A549 (cell line): ENCODE data around the gene LRRC4B. TPM values are rescaled to one million over a fixed set of nuclear protein-coding genes. Genes with fewer than 3 reads are reported as not detected.
A peak's percentile ranks its signal among the peaks of the same experiment; 100 is the strongest.
"Not testable (repeated sequence)": the region's sequence is repeated elsewhere in the genome, so short reads cannot be mapped to it uniquely, and the experiment has no call there.

Experiments
- ATAC-seq, 2 experiments: fragments of 200-7000 bp in 1 of 2; fragments of >200 bp in 1 of 2; cut with Nextera tagmentation in 1 of 2; cut with Tn5 transposase in 1 of 2; 3 replicates each; pipeline versions ENCODE4 v1.8.0 to v1.9.1; 2018 to 2020; ENCODE audit warnings: mild to moderate bottlenecking in 1 of 2, moderate library complexity in 1 of 2
- CTCF ChIA-PET: fragments of 300-600 bp; sonication (Branson Sonifier 250); formaldehyde crosslinking; extraction: SDS; loops from one replicate; lab custom pipeline; 2021; ENCODE audit warnings: antibody characterized with exemption, inconsistent platforms; lab: Yijun Ruan, JAX
- POLR2A ChIA-PET: fragments of 350-600 bp; formaldehyde crosslinking; extraction: SDS; loops from one replicate; lab custom pipeline; 2021; ENCODE audit warnings: antibody characterized with exemption, inconsistent platforms; lab: Yijun Ruan, JAX
- DNase-seq, 2 experiments: peaks; one replicate each; pipeline versions ENCODE4 v3.0.0 to v3.0.0-alpha.2; 2011 to 2016; ENCODE audit warnings: low read depth in 1 of 2, low spot score in 1 of 2
- FAIRE-seq: peaks from 2 replicates; lab custom pipeline; 2011; peaks lifted over from hg19 to GRCh38; lab: Jason Lieb, UNC
- H3K27ac ChIP-seq, 2 experiments: fragments of >200 bp; sonication (Bioruptor Twin); formaldehyde crosslinking; 3 replicates each; pipeline ENCODE4 v1.5.1; 2016 to 2017
- H3K4me1 ChIP-seq: fragments of >200 bp; sonication (Bioruptor Twin); formaldehyde crosslinking; 3 replicates; pipeline ENCODE4 v1.6.1; 2016
- H3K4me2 ChIP-seq: fragments of >200 bp; sonication (Bioruptor Twin); formaldehyde crosslinking; 3 replicates; pipeline ENCODE4 v1.6.1; 2016
- H3K4me3 ChIP-seq: fragments of >200 bp; sonication (Bioruptor Twin); formaldehyde crosslinking; 3 replicates; pipeline ENCODE4 v1.5.1; 2016
- H3K9me3 ChIP-seq: fragments of >200 bp; sonication (Bioruptor Twin); formaldehyde crosslinking; 3 replicates; pipeline ENCODE4 v1.6.1; 2016
- BHLHE40 ChIP-seq: IDR thresholded peaks from 2 replicates; pipeline ENCODE4 v1.6.1; 2012; ENCODE audit warnings: low read depth, low read length, inconsistent platforms
- CBX2 ChIP-seq: fragments of 200-600 bp; sonication (generic); IDR thresholded peaks from 2 replicates; pipeline ENCODE4 v1.6.1; 2016; ENCODE audit warnings: low read depth, mild to moderate bottlenecking, borderline replicate concordance
- CBX8 ChIP-seq: fragments of 200-600 bp; sonication (generic); IDR thresholded peaks from 2 replicates; pipeline ENCODE4 v1.6.1; 2016
- CEBPB ChIP-seq, 2 experiments: fragments of >200 bp in 1 of 2; sonication (Bioruptor Twin) in 1 of 2; formaldehyde crosslinking in 1 of 2; IDR thresholded peaks; 2 replicates each; pipeline ENCODE4 v1.6.1; 2012 to 2016
- CHD4 ChIP-seq: fragments of 200-600 bp; sonication (generic); IDR thresholded peaks from 2 replicates; pipeline ENCODE4 v1.6.1; 2016; ENCODE audit warnings: antibody characterized with exemption, mild to moderate bottlenecking, borderline replicate concordance
- EHF ChIP-seq: fragments of 250-450 bp; sonication (Bioruptor Pico); IDR thresholded peaks from 2 replicates; pipeline ENCODE4 v1.5.0; 2020; ENCODE audit warnings: mild to moderate bottlenecking
- EP300 ChIP-seq, 2 experiments: fragments of >200 bp; sonication (Bioruptor Twin); formaldehyde crosslinking; IDR thresholded peaks; 2 replicates in 1 of 2; 3 replicates in 1 of 2; pipeline ENCODE4 v1.6.1; 2016 to 2017
- ESRRA ChIP-seq: fragments of 150-350 bp; IDR thresholded peaks from 2 replicates; pipeline ENCODE4 v1.6.1; 2014; ENCODE audit warnings: mild to moderate bottlenecking, low read length, borderline replicate concordance
- FOSL2 ChIP-seq, 2 experiments: fragments of 450-650 bp in 1 of 2; fragments of >200 bp in 1 of 2; sonication (Bioruptor Twin) in 1 of 2; formaldehyde crosslinking; IDR thresholded peaks; 2 replicates each; pipeline versions ENCODE4 v1.5.0 to v1.6.1; 2016 to 2020; ENCODE audit warnings: mild to moderate bottlenecking in 1 of 2, moderate library complexity in 1 of 2
- GATA3 ChIP-seq: IDR thresholded peaks from 2 replicates; pipeline ENCODE4 v1.6.1; 2012; ENCODE audit warnings: borderline replicate concordance
- HES2 ChIP-seq: fragments of >200 bp; sonication (Bioruptor Twin); formaldehyde crosslinking; IDR thresholded peaks from 2 replicates; pipeline ENCODE4 v1.6.1; 2016
- HOXB13 ChIP-seq: fragments of 250-450 bp; sonication (Bioruptor Pico); IDR thresholded peaks from 2 replicates; pipeline ENCODE4 v1.5.0; 2020; ENCODE audit warnings: low read depth, mild to moderate bottlenecking, moderate library complexity
- HOXB5 ChIP-seq: fragments of 250-450 bp; sonication (Bioruptor Pico); IDR thresholded peaks from 2 replicates; pipeline ENCODE4 v1.5.0; 2020; ENCODE audit warnings: mild to moderate bottlenecking, moderate library complexity
- KDM1A ChIP-seq: fragments of 200-600 bp; sonication (generic); IDR thresholded peaks from 2 replicates; pipeline ENCODE4 v1.6.1; 2016; ENCODE audit warnings: low read depth, mild to moderate bottlenecking
- MAFK ChIP-seq: fragments of 450-650 bp; IDR thresholded peaks from 2 replicates; pipeline ENCODE4 v1.6.1; 2014; ENCODE audit not compliant: partially characterized antibody
- MAZ ChIP-seq: fragments of 150-350 bp; IDR thresholded peaks from 2 replicates; pipeline ENCODE4 v1.6.1; 2014; ENCODE audit warnings: antibody characterized with exemption, low read depth, low read length, borderline replicate concordance
- NFE2L2 ChIP-seq: fragments of 150-350 bp; conservative IDR thresholded peaks from 2 replicates; pipeline ENCODE4 v1.6.1; 2014; ENCODE audit warnings: low read length
- NR3C1 ChIP-seq: fragments of >200 bp; sonication (Bioruptor Twin); formaldehyde crosslinking; IDR thresholded peaks from 3 replicates; pipeline ENCODE4 v1.6.1; 2017
- RARB ChIP-seq: fragments of 250-450 bp; sonication (Bioruptor Pico); IDR thresholded peaks from 2 replicates; pipeline ENCODE4 v1.8.0; 2021; ENCODE audit warnings: mild to moderate bottlenecking, moderate library complexity
- RCOR1 ChIP-seq: fragments of 150-350 bp; IDR thresholded peaks from 2 replicates; pipeline ENCODE4 v1.6.1; 2014; ENCODE audit warnings: antibody characterized with exemption, low read length, low read depth
- REST ChIP-seq: fragments of 200-600 bp; sonication (generic); IDR thresholded peaks from 2 replicates; pipeline ENCODE4 v1.6.1; 2016; ENCODE audit warnings: antibody characterized with exemption, mild to moderate bottlenecking, moderate library complexity
- TP53 ChIP-seq: fragments of 250-450 bp; sonication (Bioruptor Pico); IDR thresholded peaks from 2 replicates; pipeline ENCODE4 v1.5.0; 2021; ENCODE audit warnings: mild to moderate bottlenecking, moderate library complexity
- ZC3H11A ChIP-seq: fragments of 450-650 bp; IDR thresholded peaks from 2 replicates; pipeline ENCODE4 v1.6.1; 2014; ENCODE audit warnings: antibody characterized with exemption, mild to moderate bottlenecking
- ZFP36 ChIP-seq: fragments of 450-650 bp; IDR thresholded peaks from 2 replicates; pipeline ENCODE4 v1.6.1; 2014; ENCODE audit warnings: borderline replicate concordance; ENCODE audit not compliant: partially characterized antibody
- WGBS: methylation state at CpG from one replicate; pipeline ENCODE4 v1.1.6; 2017; ENCODE audit errors: missing lambda C conversion rate; 5-methylcytosine and 5-hydroxymethylcytosine counted together
- polyA plus RNA-seq, 4 experiments: library from polyadenylated mRNA; depleted of rRNA in 3 of 4; stranded (reverse); fragments of >200 nt; fragmentation: RNase III in 1 of 4; extraction: RNeasy Plus Mini Kit Qiagen cat#74134 plus additional on column Dnase treatment in 1 of 4; gene quantifications; 2 replicates in 3 of 4; 3 replicates in 1 of 4; pipeline ENCODE4 v1.2.3, GENCODE V29; 2011 to 2017
- TF ChIP-seq, protein P1 (sequence below): IDR thresholded peaks from 2 replicates; pipeline ENCODE4 v1.6.1; 2012

The LRRC4B gene
- polyA plus RNA-seq, 2 of the 4 experiments (the other 2 are of a cell fraction): 0.54 to 0.97 TPM

DNA sequence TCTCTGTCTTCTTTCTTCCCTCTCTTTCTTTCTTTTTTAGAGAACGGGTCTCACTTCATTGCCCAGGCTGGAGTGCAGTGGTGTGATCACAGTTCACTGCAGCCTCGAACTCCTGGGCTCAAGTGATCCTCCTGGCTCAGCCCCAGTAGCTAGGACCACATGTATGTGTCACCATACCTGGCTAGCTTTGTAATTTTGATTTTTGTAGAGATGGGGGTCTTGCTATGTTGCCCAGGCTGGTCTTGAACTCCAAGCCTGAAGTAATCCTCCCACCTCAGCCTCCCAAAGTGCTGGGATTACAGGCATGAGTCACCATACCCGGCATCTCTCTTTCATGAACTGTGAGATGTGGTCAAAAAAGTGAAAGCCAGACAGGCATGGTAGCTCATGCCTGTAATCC is 94.9 kb downstream of the LRRC4B start:
- not testable (repeated sequence) for H3K27ac ChIP-seq; TF ChIP-seq FOSL2 (IDR thresholded peaks at IDR 0.05)
- peak; percentile 49; the same call in 1 of the 2 replicates for TF ChIP-seq FOSL2 (CRISPR knock-in tag; IDR thresholded peaks at IDR 0.05)
- TF ChIP-seq, all 56 proteins: peak for 1; not testable (repeated sequence) for 55
- DNase-seq, FAIRE-seq, ATAC-seq, POLR2A ChIA-PET, H3K9me3 ChIP-seq, H3K4me2 ChIP-seq, H3K4me3 ChIP-seq: not testable (repeated sequence)
- CTCF ChIA-PET: interaction anchor here (1.4 to 4.7 kb wide), 5 partner anchors 8 to 117 kb away, joined by 3 to 28 read pairs (median 10); no protein-coding TSS in a partner anchor
- peaks cover 12% of the 10 kb centered on the region for H3K4me1 ChIP-seq
- 1% methylated on average over 3 of the region's 3 CpGs for WGBS

DNA sequence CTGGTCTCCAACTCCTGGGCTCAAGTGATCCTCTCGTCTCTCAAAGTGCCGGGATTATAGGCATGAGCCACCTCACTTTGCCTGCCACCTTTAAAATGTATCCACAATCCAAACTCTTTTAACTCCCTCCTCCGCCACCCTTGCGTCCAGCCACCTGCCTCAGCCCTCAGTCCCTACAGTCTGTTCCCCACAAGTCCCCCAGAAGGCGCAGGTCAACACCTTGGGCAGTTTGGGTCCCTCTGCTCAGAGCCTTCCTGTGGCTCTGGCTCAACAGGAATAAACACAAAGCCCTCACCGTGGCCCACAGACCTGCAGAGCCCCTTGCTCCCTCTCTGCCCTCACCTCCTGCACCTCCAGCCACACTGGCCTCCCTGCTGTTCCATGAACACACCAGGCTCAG is 99.4 kb downstream of the LRRC4B start:
- H3K27ac ChIP-seq: no peak overlapping the region
- no peaks in the 10 kb centered on the region for H3K9me3 ChIP-seq
- 57% methylated on average over 6 of the region's 6 CpGs for WGBS
- no peak for ATAC-seq
- no peak overlapping the region for H3K4me2 ChIP-seq
- no peak for DNase-seq
- no peak for FAIRE-seq
- TF ChIP-seq KDM1A (no peak), MAFK (no peak), TP53 (CRISPR knock-in tag) (no peak), NFE2L2 (no peak), ZC3H11A (no peak), ESRRA (no peak), ZFP36 (no peak), REST (no peak), CBX8 (no peak), MAZ (no peak), RARB (no peak), CHD4 (no peak), RCOR1 (no peak), HOXB13 (CRISPR knock-in tag) (no peak), CEBPB (IDR thresholded peaks at IDR 0.05) (no peak), GATA3 (no peak)
- TF ChIP-seq, protein P1, sequence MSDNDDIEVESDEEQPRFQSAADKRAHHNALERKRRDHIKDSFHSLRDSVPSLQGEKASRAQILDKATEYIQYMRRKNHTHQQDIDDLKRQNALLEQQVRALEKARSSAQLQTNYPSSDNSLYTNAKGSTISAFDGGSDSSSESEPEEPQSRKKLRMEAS: no peak
- POLR2A ChIA-PET: no interaction called here
- CTCF ChIA-PET: interaction anchor here (1.2 to 2.0 kb wide), 3 partner anchors 11 to 100 kb away, joined by 6 to 8 read pairs (median 7); no protein-coding TSS in a partner anchor
- no peaks in the 10 kb centered on the region for H3K4me1 ChIP-seq
- no peak overlapping the region for H3K4me3 ChIP-seq

DNA sequence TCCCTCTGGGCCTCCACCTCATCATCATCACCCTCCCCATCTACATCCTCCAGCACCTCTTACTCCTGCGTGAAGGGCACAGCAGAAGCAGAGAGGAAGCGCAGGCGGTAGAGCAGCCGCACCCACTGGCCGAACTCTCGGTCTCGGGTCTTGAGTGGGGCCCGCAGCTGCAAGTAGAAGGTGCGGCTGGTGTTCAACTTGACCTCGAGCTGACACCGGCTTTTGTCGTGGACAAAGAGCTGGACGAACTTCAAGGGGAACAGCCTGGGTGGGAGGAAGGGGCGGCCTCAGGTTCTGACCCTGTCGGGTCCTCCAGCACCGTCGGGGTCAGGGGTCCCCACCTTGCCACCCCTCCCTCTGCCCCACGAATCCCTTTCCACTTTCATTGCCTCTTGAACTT is 100.7 kb downstream of the LRRC4B start:
- TF ChIP-seq HOXB5 (CRISPR knock-in tag) (no peak), BHLHE40 (no peak), CHD4 (no peak), CEBPB (IDR thresholded peaks at IDR 0.05) (no peak), EP300 (IDR thresholded peaks at IDR 0.05) (no peak), CBX2 (no peak), HES2 (no peak), EHF (CRISPR knock-in tag) (no peak), NR3C1 (no peak)
- DNase-seq: no peak
- WGBS: 77% methylated on average over 18 of the region's 18 CpGs
- CTCF ChIA-PET: interaction anchor here (0.8 to 3.1 kb wide), 3 partner anchors 11 to 110 kb away, joined by 5 to 23 read pairs (median 7); no protein-coding TSS in a partner anchor
- no peak for FAIRE-seq
- no peak overlapping the region for H3K27ac ChIP-seq
- no peaks in the 10 kb centered on the region for H3K4me1 ChIP-seq
- no peaks in the 10 kb centered on the region for H3K9me3 ChIP-seq
- no peak overlapping the region for H3K4me2 ChIP-seq
- POLR2A ChIA-PET: no interaction called here
- no peak overlapping the region for H3K4me3 ChIP-seq
- no peak for ATAC-seq
